ENCODE data around the gene TM9SF1. TPM values are rescaled to one million over a fixed set of nuclear protein-coding genes. Genes with fewer than 3 reads are reported as not detected.

Gene TM9SF1
- total RNA-seq, 1 donor from 2014 or later: 45.7 TPM

GRCh38 chr14:24188251-24189058 lies 6.8 kb downstream of the TM9SF1 start, which contains the start of gene IPO4:
Gene IPO4, minus strand, starts transcription at chr14:24188816. Its CDS starts 29 bp downstream, at chr14:24188787.
- peak within 1 kb of the TSS; percentile 93 for H3K27ac Mint-ChIP-seq
- H3K9me3 Mint-ChIP-seq: no peaks in the 10 kb centered on the region
- peak; percentile 85 to 91 for DNase-seq (ENCODE audit: low spot score in 2 of 2, unreplicated experiment in 2 of 2)
- H3K4me1 Mint-ChIP-seq: peaks cover 17% of the 10 kb centered on the region
- peaks cover 22% of the 10 kb centered on the region for H3K36me3 Mint-ChIP-seq
- no peaks in the 10 kb centered on the region for H3K27me3 Mint-ChIP-seq (ENCODE audit: low read depth)
- H3K4me3 Mint-ChIP-seq: peak within 1 kb of the TSS; percentile 87
- TF ChIP-seq CTCF (IDR thresholded peaks at IDR 0.05; ENCODE audit: unreplicated experiment): no peak

GRCh38 chr14:24187539-24187915 lies 7.7 kb downstream of the TM9SF1 start:
- no peak for DNase-seq (ENCODE audit: low spot score in 2 of 2, unreplicated experiment in 2 of 2)
- Mint-ChIP-seq H3K27ac (peak overlapping the region; percentile 93), H3K36me3 (peaks cover 18% of the 10 kb centered on the region), H3K27me3 (ENCODE audit: low read depth) (no peaks in the 10 kb centered on the region), H3K9me3 (no peaks in the 10 kb centered on the region), H3K4me3 (peak overlapping the region; percentile 87), H3K4me1 (peaks cover 17% of the 10 kb centered on the region)
- no peak for TF ChIP-seq CTCF (IDR thresholded peaks at IDR 0.05; ENCODE audit: unreplicated experiment)

- H3K4me1 Mint-ChIP-seq: peaks cover 17% of the 10 kb centered on the region
- no peaks in the 10 kb centered on the region for H3K27me3 Mint-ChIP-seq (ENCODE audit: low read depth)
- no peak for DNase-seq (ENCODE audit: low spot score in 2 of 2, unreplicated experiment in 2 of 2)
- H3K9me3 Mint-ChIP-seq: no peaks in the 10 kb centered on the region
- peak overlapping the region; percentile 73 for H3K27ac Mint-ChIP-seq
- H3K4me3 Mint-ChIP-seq: peak overlapping the region; percentile 53
- H3K36me3 Mint-ChIP-seq: peaks cover 13% of the 10 kb centered on the region
- no peak for TF ChIP-seq CTCF (IDR thresholded peaks at IDR 0.05; ENCODE audit: unreplicated experiment)
Observed at GRCh38 chr14:24186831-24187538, 8.3 kb downstream of the TM9SF1 start.

- Mint-ChIP-seq H3K4me1 (peaks cover 17% of the 10 kb centered on the region), H3K4me3 (no peak overlapping the region), H3K27ac (no peak overlapping the region), H3K9me3 (no peaks in the 10 kb centered on the region), H3K27me3 (ENCODE audit: low read depth) (no peaks in the 10 kb centered on the region), H3K36me3 (peaks cover 5% of the 10 kb centered on the region)
- TF ChIP-seq CTCF (IDR thresholded peaks at IDR 0.05; ENCODE audit: unreplicated experiment): no peak
- no peak for DNase-seq (ENCODE audit: low spot score in 2 of 2, unreplicated experiment in 2 of 2)
Observed at GRCh38 chr14:24185741-24186140, 9.5 kb downstream of the TM9SF1 start.

- Mint-ChIP-seq H3K4me1 (peaks cover 17% of the 10 kb centered on the region), H3K36me3 (peaks cover 6% of the 10 kb centered on the region), H3K27ac (no peak overlapping the region)
Observed at GRCh38 chr14:24185026-24185425, 10.2 kb downstream of the TM9SF1 start.

More at GRCh38 chr14:24185026-24185425, 10.2 kb downstream of the TM9SF1 start:
- Mint-ChIP-seq H3K4me3 (no peak overlapping the region), H3K9me3 (no peaks in the 10 kb centered on the region), H3K27me3 (ENCODE audit: low read depth) (no peaks in the 10 kb centered on the region)
- no peak for TF ChIP-seq CTCF (IDR thresholded peaks at IDR 0.05; ENCODE audit: unreplicated experiment)
- no peak for DNase-seq (ENCODE audit: low spot score in 2 of 2, unreplicated experiment in 2 of 2)

Data from mesothelial cell of epicardium (in vitro differentiated cells).